HG03060 (cell line): ENCODE measurements around the gene RFC2.
"Not testable (repeated sequence)": the region's sequence is repeated elsewhere in the genome, so short reads cannot be mapped to it uniquely, and the experiment has no call there.

Experiments used
- ATAC-seq: cut with Tn5 transposase; IDR thresholded peaks from one replicate; pipeline ENCODE4 v1.9.1; 2021; ENCODE audit warnings: low read depth, moderate number of reproducible peaks; ENCODE audit not compliant: unreplicated experiment

Gene RFC2

GRCh38 chr7:74220229-74220628, 34.0 kb downstream of the RFC2 start:
- ATAC-seq = no peak

GRCh38 chr7:74219416-74219815, 34.8 kb downstream of the RFC2 start:
- no peak for ATAC-seq

- no peak for ATAC-seq
These were observed 35.9 kb downstream of the RFC2 start for GRCh38 chr7:74218343-74218698.

GRCh38 chr7:74217455-74218342, 36.5 kb downstream of the RFC2 start:
- ATAC-seq = no peak

GRCh38 chr7:74216361-74216761, 37.8 kb downstream of the RFC2 start:
- no peak for ATAC-seq

- ATAC-seq = no peak
These were observed 38.3 kb downstream of the RFC2 start for GRCh38 chr7:74215921-74216320.

GRCh38 chr7:74214816-74215630, 39.2 kb downstream of the RFC2 start:
- no peak for ATAC-seq

GRCh38 chr7:74212661-74213060, 41.5 kb downstream of the RFC2 start:
- ATAC-seq = no peak

- ATAC-seq = not testable (repeated sequence)
These were observed 46.0 kb downstream of the RFC2 start for GRCh38 chr7:74208241-74208640.

GRCh38 chr7:74207586-74207985, 46.6 kb downstream of the RFC2 start:
- ATAC-seq = no peak

GRCh38 chr7:74206589-74207120, 47.5 kb downstream of the RFC2 start:
- ATAC-seq = no peak

- ATAC-seq = not testable (repeated sequence)
These were observed 48.1 kb downstream of the RFC2 start for GRCh38 chr7:74206052-74206451.

GRCh38 chr7:74203956-74204618, 50.1 kb downstream of the RFC2 start:
- no peak for ATAC-seq

GRCh38 chr7:74202841-74203556, 51.2 kb downstream of the RFC2 start:
- ATAC-seq = no peak

GRCh38 chr7:74199551-74200355, 54.4 kb downstream of the RFC2 start:
- no peak for ATAC-seq

- no peak for ATAC-seq
These were observed 56.6 kb downstream of the RFC2 start for GRCh38 chr7:74197449-74198124.

GRCh38 chr7:74195968-74196654, 58.1 kb downstream of the RFC2 start:
- not testable (repeated sequence) for ATAC-seq

- ATAC-seq = not testable (repeated sequence)
These were observed 58.9 kb downstream of the RFC2 start for GRCh38 chr7:74195139-74195860.
